Measurements from ENCODE around the gene NCBP3.

The NCBP3 gene

GRCh38 chr17:3843935-3844516 is 2.0 kb downstream of the NCBP3 start:
- peaks cover 33% of the 10 kb centered on the region for H4K20me1 ChIP-seq (ENCODE audit: insufficient read depth, low read length, poor library complexity, severe bottlenecking)
- H3K4me3 ChIP-seq (ENCODE audit: low read length, poor library complexity, severe bottlenecking), result peak overlapping the region; percentile 98
- peaks cover 18% of the 10 kb centered on the region; the same call in 1 of the 2 replicates for H3K36me3 ChIP-seq (ENCODE audit: insufficient read depth, low read length)
- TF ChIP-seq CTCF (conservative IDR thresholded peaks at IDR 0.05; ENCODE audit: low read length) (peak; percentile 86), EZH2phosphoT487 (IDR thresholded peaks at IDR 0.05; ENCODE audit: borderline replicate concordance) (no peak)
- no peaks in the 10 kb centered on the region for H3F3A ChIP-seq (ENCODE audit: low read depth)
- no peaks in the 10 kb centered on the region for H3K9me2 ChIP-seq (replicated peaks; ENCODE audit: low read depth, low read length)
- peak overlapping the region; percentile 90 for H3K4me2 ChIP-seq (ENCODE audit: low read depth, low read length, poor library complexity, severe bottlenecking)
- H3K27me3 ChIP-seq (ENCODE audit: insufficient read depth, low read length, poor library complexity, severe bottlenecking), result no peaks in the 10 kb centered on the region
- peaks cover 40% of the 10 kb centered on the region for H3K4me1 ChIP-seq (ENCODE audit: insufficient read depth, low read length, poor library complexity, severe bottlenecking)
- no peaks in the 10 kb centered on the region for H3K9me3 ChIP-seq (ENCODE audit: insufficient read depth, low read depth, low read length)
- peak overlapping the region; percentile 13 for H3K9ac ChIP-seq (ENCODE audit: low read depth, low read length, poor library complexity, severe bottlenecking)
- H2AFZ ChIP-seq (ENCODE audit: low read length), result no peak overlapping the region
- H3K79me2 ChIP-seq (ENCODE audit: insufficient read depth, low read length), result peaks cover 61% of the 10 kb centered on the region

- Histone ChIP-seq H3K9ac (ENCODE audit: low read depth, low read length, poor library complexity, severe bottlenecking) (no peak overlapping the region), H3K36me3 (ENCODE audit: insufficient read depth, low read length) (peaks cover 55% of the 10 kb centered on the region), H3K79me2 (ENCODE audit: insufficient read depth, low read length) (peaks cover 73% of the 10 kb centered on the region), H3K4me1 (ENCODE audit: insufficient read depth, low read length, poor library complexity, severe bottlenecking) (peaks cover 16% of the 10 kb centered on the region), H3K4me3 (ENCODE audit: low read length, poor library complexity, severe bottlenecking) (no peak overlapping the region), H3K27me3 (ENCODE audit: insufficient read depth, low read length, poor library complexity, severe bottlenecking) (no peaks in the 10 kb centered on the region), H3K9me2 (replicated peaks; ENCODE audit: low read depth, low read length) (no peaks in the 10 kb centered on the region), H4K20me1 (ENCODE audit: insufficient read depth, low read length, poor library complexity, severe bottlenecking) (peaks cover 10% of the 10 kb centered on the region), H3K9me3 (ENCODE audit: insufficient read depth, low read depth, low read length) (no peaks in the 10 kb centered on the region), H2AFZ (ENCODE audit: low read length) (no peak overlapping the region), H3F3A (ENCODE audit: low read depth) (no peaks in the 10 kb centered on the region; the same call in 1 of the 2 replicates), H3K4me2 (ENCODE audit: low read depth, low read length, poor library complexity, severe bottlenecking) (no peak overlapping the region)
- TF ChIP-seq CTCF (conservative IDR thresholded peaks at IDR 0.05; ENCODE audit: low read length), result no peak
- TF ChIP-seq EZH2phosphoT487 (IDR thresholded peaks at IDR 0.05; ENCODE audit: borderline replicate concordance), result no peak
Measured at GRCh38 chr17:3838206-3838605, 7.8 kb downstream of the NCBP3 start.

- Histone ChIP-seq H2AFZ (ENCODE audit: low read length) (no peak overlapping the region), H3F3A (ENCODE audit: low read depth) (no peaks in the 10 kb centered on the region; the same call in 1 of the 2 replicates), H3K9me2 (replicated peaks; ENCODE audit: low read depth, low read length) (no peaks in the 10 kb centered on the region), H3K79me2 (ENCODE audit: insufficient read depth, low read length) (peaks cover 58% of the 10 kb centered on the region; the same call in 1 of the 2 replicates), H3K4me1 (ENCODE audit: insufficient read depth, low read length, poor library complexity, severe bottlenecking) (peaks cover 9% of the 10 kb centered on the region), H4K20me1 (ENCODE audit: insufficient read depth, low read length, poor library complexity, severe bottlenecking) (peaks cover 6% of the 10 kb centered on the region), H3K9me3 (ENCODE audit: insufficient read depth, low read depth, low read length) (no peaks in the 10 kb centered on the region), H3K27me3 (ENCODE audit: insufficient read depth, low read length, poor library complexity, severe bottlenecking) (no peaks in the 10 kb centered on the region), H3K9ac (ENCODE audit: low read depth, low read length, poor library complexity, severe bottlenecking) (no peak overlapping the region), H3K4me3 (ENCODE audit: low read length, poor library complexity, severe bottlenecking) (no peak overlapping the region), H3K4me2 (ENCODE audit: low read depth, low read length, poor library complexity, severe bottlenecking) (no peak overlapping the region), H3K36me3 (ENCODE audit: insufficient read depth, low read length) (peaks cover 54% of the 10 kb centered on the region)
- TF ChIP-seq CTCF (conservative IDR thresholded peaks at IDR 0.05; ENCODE audit: low read length) (no peak), EZH2phosphoT487 (IDR thresholded peaks at IDR 0.05; ENCODE audit: borderline replicate concordance) (no peak)
Measured at GRCh38 chr17:3836551-3836950, 9.5 kb downstream of the NCBP3 start.
